Fibroblast of lung (primary cell): ENCODE measurements around the gene ZNF407. TPM values are rescaled to one million over a fixed set of nuclear protein-coding genes. Genes with fewer than 3 reads are reported as not detected.

ENCODE experiments used
- DNase-seq, 2 donors: peaks; one replicate each; pipeline versions ENCODE4 v3.0.0 to v3.0.0-alpha.2; 2010; ENCODE audit warnings: low read depth in 2 of 2
- H2AFZ ChIP-seq: 2 replicates; pipeline ENCODE4 v1.5.1; 2012; ENCODE audit warnings: low read length, control low read depth, inconsistent platforms
- H3K27ac ChIP-seq: 2 replicates; pipeline ENCODE4 v1.5.1; 2011; ENCODE audit warnings: low read length, control low read depth; ENCODE audit not compliant: insufficient read depth
- H3K27me3 ChIP-seq: 2 replicates; pipeline ENCODE4 v1.5.1; 2011; ENCODE audit warnings: mild to moderate bottlenecking, low read length; ENCODE audit not compliant: control insufficient read depth, insufficient read depth
- H3K36me3 ChIP-seq: 2 replicates; pipeline ENCODE4 v1.5.1; 2011; ENCODE audit warnings: low read length; ENCODE audit not compliant: control insufficient read depth, insufficient read depth
- H3K4me1 ChIP-seq: 2 replicates; pipeline ENCODE4 v1.5.1; 2011; ENCODE audit warnings: low read length; ENCODE audit not compliant: control insufficient read depth, insufficient read depth; ENCODE audit errors: extremely low read depth
- H3K4me2 ChIP-seq: 2 replicates; pipeline ENCODE4 v1.5.1; 2011; ENCODE audit warnings: low read length, control low read depth; ENCODE audit not compliant: insufficient read depth; ENCODE audit errors: extremely low read depth
- H3K4me3 ChIP-seq, 4 experiments: fragments of 200-600 bp in 1 of 4; sonication (generic) in 1 of 4; replicated peaks in 1 of 4; 2 replicates each; pipeline ENCODE4 v1.5.1; 2011 to 2016; ENCODE audit warnings: low read length in 4 of 4, low read depth in 3 of 4, mild to moderate bottlenecking in 3 of 4, control low read depth in 2 of 4, inconsistent platforms in 1 of 4, mixed read lengths in 1 of 4; ENCODE audit not compliant: insufficient read depth in 1 of 4; ENCODE audit errors: control extremely low read depth in 1 of 4
- H3K79me2 ChIP-seq: 2 replicates; pipeline ENCODE4 v1.5.1; 2012; ENCODE audit warnings: mild to moderate bottlenecking, low read length, inconsistent platforms; ENCODE audit not compliant: control insufficient read depth, insufficient read depth
- H3K9ac ChIP-seq: 2 replicates; pipeline ENCODE4 v1.5.1; 2011; ENCODE audit warnings: mild to moderate bottlenecking, low read length, control low read depth; ENCODE audit not compliant: insufficient read depth
- H3K9me3 ChIP-seq: 2 replicates; pipeline ENCODE4 v1.5.1; 2012; ENCODE audit warnings: low read depth, low read length; ENCODE audit not compliant: control insufficient read depth, insufficient read depth
- H4K20me1 ChIP-seq: 2 replicates; pipeline ENCODE4 v1.5.1; 2011; ENCODE audit warnings: low read length; ENCODE audit not compliant: control insufficient read depth, insufficient read depth; ENCODE audit errors: extremely low read depth
- EZH2 ChIP-seq: IDR thresholded peaks from 2 replicates; pipeline ENCODE4 v1.5.1; 2012; ENCODE audit warnings: low read length, control low read depth, mild to moderate bottlenecking; ENCODE audit errors: missing control alignments
- polyA plus RNA-seq, 2 donors: library from polyadenylated mRNA; depleted of rRNA in 1 of 2; stranded (reverse) in 1 of 2; unstranded in 1 of 2; fragments of >200 nt; gene quantifications; 2 replicates each; pipeline ENCODE4 v1.2.1, GENCODE V29; 2011 to 2012; ENCODE audit warnings: missing spikeins in 1 of 2
- total RNA-seq: library from RNA; depleted of rRNA; stranded (reverse); fragments of >200 nt; gene quantifications from 2 replicates; pipeline ENCODE4 v1.2.1, GENCODE V29; 2014
- TF ChIP-seq, protein P1 (sequence below), 2 donors: IDR thresholded peaks in 1 of 2; conservative IDR thresholded peaks in 1 of 2; 1 replicate in 1 of 2; 2 replicates in 1 of 2; pipeline ENCODE4 v1.5.1; 2011 to 2012; ENCODE audit warnings: low read length in 2 of 2, control low read depth in 1 of 2, inconsistent platforms in 1 of 2, low read depth in 1 of 2, mild to moderate bottlenecking in 1 of 2

ZNF407 gene
- total and polyA plus RNA-seq, 2 donors (not counting 1 experiment from before 2014, with no cell fraction given): 5.1 to 12.6 TPM

GRCh38 chr18:75024871-75025270, 427.2 kb downstream of the ZNF407 start:
- H3K27me3 ChIP-seq: no peaks in the 10 kb centered on the region
- DNase-seq: no peak
- H2AFZ ChIP-seq: no peak overlapping the region
- no peaks in the 10 kb centered on the region for H3K79me2 ChIP-seq
- no peaks in the 10 kb centered on the region for H4K20me1 ChIP-seq
- TF ChIP-seq, protein P1, sequence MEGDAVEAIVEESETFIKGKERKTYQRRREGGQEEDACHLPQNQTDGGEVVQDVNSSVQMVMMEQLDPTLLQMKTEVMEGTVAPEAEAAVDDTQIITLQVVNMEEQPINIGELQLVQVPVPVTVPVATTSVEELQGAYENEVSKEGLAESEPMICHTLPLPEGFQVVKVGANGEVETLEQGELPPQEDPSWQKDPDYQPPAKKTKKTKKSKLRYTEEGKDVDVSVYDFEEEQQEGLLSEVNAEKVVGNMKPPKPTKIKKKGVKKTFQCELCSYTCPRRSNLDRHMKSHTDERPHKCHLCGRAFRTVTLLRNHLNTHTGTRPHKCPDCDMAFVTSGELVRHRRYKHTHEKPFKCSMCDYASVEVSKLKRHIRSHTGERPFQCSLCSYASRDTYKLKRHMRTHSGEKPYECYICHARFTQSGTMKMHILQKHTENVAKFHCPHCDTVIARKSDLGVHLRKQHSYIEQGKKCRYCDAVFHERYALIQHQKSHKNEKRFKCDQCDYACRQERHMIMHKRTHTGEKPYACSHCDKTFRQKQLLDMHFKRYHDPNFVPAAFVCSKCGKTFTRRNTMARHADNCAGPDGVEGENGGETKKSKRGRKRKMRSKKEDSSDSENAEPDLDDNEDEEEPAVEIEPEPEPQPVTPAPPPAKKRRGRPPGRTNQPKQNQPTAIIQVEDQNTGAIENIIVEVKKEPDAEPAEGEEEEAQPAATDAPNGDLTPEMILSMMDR (conservative IDR thresholded peaks at IDR 0.05 in 1 of 2, IDR thresholded peaks at IDR 0.05 in 1 of 2; ENCODE audit: low read depth in 1 of 2, low read length in 2 of 2): no peak
- TF ChIP-seq EZH2: no peak
- H3K4me1 ChIP-seq: no peaks in the 10 kb centered on the region
- no peaks in the 10 kb centered on the region for H3K9me3 ChIP-seq
- no peaks in the 10 kb centered on the region for H3K36me3 ChIP-seq
- no peak overlapping the region for H3K4me3 ChIP-seq
- no peak overlapping the region for H3K9ac ChIP-seq
- H3K4me2 ChIP-seq: no peak overlapping the region
- H3K27ac ChIP-seq: no peak overlapping the region

DNA sequence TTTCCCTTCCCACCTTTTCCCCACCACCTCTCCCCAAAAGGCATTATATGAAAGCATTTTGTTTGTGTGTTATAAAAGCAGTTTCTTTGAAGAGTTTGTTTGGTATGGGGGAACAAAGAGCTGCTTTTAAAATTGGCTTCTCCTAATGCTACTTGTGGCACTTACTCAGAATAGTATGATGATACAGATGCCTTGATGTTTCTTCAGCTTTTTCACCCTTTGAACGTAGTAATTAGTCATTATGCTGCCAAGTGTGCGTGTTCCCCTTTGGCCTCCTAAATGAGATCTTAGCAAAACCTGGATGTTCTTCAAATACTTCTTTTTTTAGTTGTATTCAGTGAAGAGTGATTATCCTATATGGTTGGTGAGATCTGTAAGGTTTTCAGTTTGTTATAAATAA, 427.9 kb downstream of the ZNF407 start:
- Histone ChIP-seq H3K79me2 (no peaks in the 10 kb centered on the region), H3K9ac (no peak overlapping the region), H3K27me3 (no peaks in the 10 kb centered on the region), H3K36me3 (no peaks in the 10 kb centered on the region), H4K20me1 (no peaks in the 10 kb centered on the region), H3K4me3 (no peak overlapping the region), H3K9me3 (no peaks in the 10 kb centered on the region), H3K4me2 (no peak overlapping the region), H2AFZ (no peak overlapping the region), H3K27ac (no peak overlapping the region), H3K4me1 (no peaks in the 10 kb centered on the region)
- no peak for TF ChIP-seq EZH2
- TF ChIP-seq, protein P1 (conservative IDR thresholded peaks at IDR 0.05 in 1 of 2, IDR thresholded peaks at IDR 0.05 in 1 of 2; ENCODE audit: low read depth in 1 of 2, low read length in 2 of 2): no peak
- no peak for DNase-seq

- Histone ChIP-seq H3K27ac (no peak overlapping the region), H3K36me3 (no peaks in the 10 kb centered on the region), H3K27me3 (no peaks in the 10 kb centered on the region), H3K4me1 (no peaks in the 10 kb centered on the region), H3K9me3 (no peaks in the 10 kb centered on the region), H3K9ac (no peak overlapping the region), H2AFZ (no peak overlapping the region), H3K79me2 (no peaks in the 10 kb centered on the region), H3K4me2 (no peak overlapping the region), H3K4me3 (no peak overlapping the region), H4K20me1 (no peaks in the 10 kb centered on the region)
- TF ChIP-seq EZH2: no peak
- TF ChIP-seq, protein P1 (conservative IDR thresholded peaks at IDR 0.05 in 1 of 2, IDR thresholded peaks at IDR 0.05 in 1 of 2; ENCODE audit: low read depth in 1 of 2, low read length in 2 of 2): no peak
- DNase-seq: no peak
These were observed 431.8 kb downstream of the ZNF407 start for GRCh38 chr18:75029481-75029880.
